HG03097 (cell line): ENCODE results near the gene BLID.

ENCODE experiments used
- ATAC-seq: cut with Tn5 transposase; IDR thresholded peaks from one replicate; pipeline ENCODE4 v1.9.1; 2021; ENCODE audit not compliant: unreplicated experiment, low FRiP score

Gene BLID

DNA sequence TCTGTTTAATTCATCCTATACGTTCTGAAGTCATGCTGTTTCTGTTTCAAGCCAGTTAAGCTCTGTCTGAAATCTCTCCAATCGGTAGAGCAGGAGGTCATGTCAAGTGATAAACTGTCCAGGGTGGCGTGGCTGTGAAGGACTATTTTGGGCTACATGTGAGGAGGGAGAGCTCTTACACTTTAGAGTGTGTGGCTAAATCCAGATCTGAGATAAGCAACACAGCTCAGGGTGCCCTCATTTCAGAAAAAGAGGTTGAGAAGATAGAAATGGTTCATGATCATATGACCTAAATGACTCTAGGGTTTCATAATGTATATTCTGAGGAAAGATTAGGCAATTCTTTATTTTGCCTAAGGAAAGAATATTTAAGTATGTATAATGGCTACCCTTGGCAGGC lies 8.4 kb downstream of the BLID start:
- no peak for ATAC-seq

DNA sequence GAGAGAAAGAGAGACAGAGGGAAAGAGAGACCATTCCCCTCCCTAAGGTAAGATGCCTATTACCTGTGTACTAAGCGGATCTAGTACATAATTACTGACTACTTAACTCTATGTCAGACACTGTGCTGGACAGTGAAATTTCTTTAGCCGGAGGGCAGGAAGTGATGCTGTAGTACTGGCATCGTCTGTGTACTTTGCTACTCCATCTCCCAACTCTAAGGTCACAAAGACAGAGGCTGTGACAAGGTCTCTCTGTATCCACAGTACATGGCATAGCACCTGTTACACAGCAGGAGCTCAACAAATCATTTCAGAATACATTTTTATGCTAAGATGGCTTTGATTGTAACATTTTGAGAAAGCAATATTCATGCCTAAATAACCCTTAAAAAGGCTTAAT lies 9.0 kb downstream of the BLID start:
- ATAC-seq, result no peak

DNA sequence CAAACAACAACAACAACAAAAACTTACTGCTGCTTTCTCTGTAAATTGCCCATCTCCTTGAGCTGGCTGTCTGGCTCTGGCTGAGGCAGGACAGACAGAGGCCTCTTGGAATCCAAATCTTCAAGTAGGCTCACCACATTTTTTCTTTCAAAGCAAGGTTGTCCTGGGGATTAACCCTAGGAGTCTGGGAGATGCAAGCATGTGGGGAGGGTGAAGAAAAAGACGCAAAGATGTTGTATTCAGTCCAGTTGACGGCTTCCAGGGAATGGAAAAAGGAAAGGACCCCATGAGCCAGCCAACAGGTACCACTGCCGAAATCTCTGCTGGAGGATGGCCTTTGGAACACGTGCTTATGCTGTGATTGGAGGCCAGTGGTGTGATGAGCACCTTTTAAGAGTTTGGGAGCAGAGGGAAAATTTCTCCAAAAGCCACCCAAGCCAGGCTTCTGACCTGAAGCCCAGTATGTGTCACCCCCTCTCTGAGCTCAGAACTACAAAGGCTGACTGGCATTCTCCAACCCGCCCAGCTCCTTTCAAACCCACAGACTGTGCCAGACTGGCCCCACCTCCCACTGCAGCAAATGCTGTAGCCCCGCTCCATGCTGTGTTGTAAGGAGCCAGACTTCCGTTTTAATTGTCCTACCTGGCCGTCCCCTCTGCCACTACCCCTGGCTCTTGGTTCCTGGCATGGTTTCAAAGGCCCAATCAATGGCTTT lies 10.8 kb downstream of the BLID start:
- no peak for ATAC-seq

DNA sequence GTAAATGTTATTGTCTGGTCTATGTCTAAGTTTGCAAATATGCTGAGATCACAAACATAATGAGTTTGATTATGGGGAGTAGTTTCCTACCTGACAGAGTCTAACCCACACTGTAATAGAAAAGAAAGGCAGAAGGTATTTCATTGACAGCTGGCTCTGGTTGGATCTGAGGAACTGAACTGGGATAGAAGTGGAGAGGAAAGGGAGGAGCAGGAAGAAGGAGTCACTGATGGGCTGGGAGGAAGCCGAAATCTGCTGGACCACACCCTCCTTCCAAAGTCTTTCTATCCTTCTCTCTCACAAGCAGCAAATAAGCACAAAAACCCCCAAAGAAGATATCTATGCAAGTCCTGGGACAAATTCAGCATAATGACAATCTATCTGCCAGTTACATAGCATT lies 11.7 kb downstream of the BLID start:
- no peak for ATAC-seq

- ATAC-seq, result no peak
These were observed 12.3 kb downstream of the BLID start for GRCh38 chr11:122103726-122104125.

- ATAC-seq, result no peak
These were observed 12.7 kb downstream of the BLID start for GRCh38 chr11:122103321-122103720.

GRCh38 chr11:122102426-122102825 lies 13.6 kb downstream of the BLID start:
- ATAC-seq, result no peak

- ATAC-seq, result no peak
These were observed 14.3 kb downstream of the BLID start for GRCh38 chr11:122101625-122102291.

GRCh38 chr11:122100756-122101080 lies 15.3 kb downstream of the BLID start:
- ATAC-seq, result no peak

DNA sequence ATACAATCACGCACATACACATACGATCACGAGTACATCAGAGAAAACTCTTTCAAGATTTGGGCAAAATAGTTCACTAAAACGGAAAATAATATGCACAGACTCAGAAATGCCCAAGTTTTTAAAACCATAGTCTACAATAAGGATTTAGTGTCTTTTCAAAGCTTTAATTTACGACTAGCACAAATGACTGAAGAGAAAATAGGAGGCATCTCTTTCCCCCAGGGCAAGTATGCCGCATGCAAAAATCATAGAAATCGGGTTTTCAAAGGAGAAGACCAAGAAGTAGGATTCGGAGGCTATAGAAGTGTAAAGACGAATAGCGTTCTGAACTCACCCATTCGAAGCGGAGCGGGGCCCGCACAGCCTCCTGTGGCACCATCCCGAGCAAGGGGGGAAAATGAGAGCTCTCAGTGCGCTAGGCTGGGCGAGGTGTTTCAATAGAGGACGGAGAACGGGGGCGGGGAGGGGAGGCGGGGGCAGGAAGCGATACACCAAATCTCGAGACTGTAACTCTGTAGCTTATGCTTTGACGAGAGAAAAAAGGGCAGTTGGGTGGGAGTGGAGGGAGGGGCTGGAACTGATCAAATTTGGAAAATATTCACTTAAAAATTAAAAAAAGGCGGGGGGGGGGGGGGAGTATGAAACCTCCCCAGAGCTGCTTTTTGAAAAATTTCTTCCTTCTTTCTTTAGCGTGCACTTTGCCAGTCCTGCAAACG lies 15.8 kb downstream of the BLID start:
- no peak for ATAC-seq

GRCh38 chr11:122099374-122100036 lies 16.5 kb downstream of the BLID start:
- no peak for ATAC-seq

- no peak for ATAC-seq
These were observed 17.6 kb downstream of the BLID start for GRCh38 chr11:122098261-122098980.

DNA sequence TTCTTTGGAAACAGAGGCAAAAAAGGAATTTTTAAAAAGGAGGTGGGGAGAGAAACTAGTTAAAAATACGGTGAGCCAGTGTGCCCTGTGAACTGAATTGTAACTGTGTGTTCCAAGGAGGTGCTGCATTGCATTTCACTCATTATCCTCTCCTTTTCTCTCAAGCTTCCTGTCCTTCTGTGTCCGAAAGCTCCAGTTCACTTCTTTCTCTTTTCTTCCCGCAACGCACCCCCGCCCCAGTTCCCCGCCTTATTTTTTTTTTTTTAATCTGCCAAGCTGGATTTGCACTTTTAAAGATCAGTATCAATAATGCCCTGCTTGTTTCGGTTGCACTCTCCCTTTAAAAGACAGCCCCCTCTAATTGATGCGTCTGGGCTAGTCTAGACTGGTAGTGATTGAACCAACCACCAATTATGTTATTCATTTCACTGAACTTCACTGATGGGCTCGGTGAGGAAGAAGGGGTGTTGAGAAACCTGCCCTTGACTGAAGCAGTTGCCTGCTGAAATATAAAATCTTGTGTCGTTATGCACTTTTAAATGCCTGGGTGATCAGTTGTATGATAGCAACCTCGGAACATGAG lies 18.5 kb downstream of the BLID start:
- ATAC-seq, result no peak

DNA sequence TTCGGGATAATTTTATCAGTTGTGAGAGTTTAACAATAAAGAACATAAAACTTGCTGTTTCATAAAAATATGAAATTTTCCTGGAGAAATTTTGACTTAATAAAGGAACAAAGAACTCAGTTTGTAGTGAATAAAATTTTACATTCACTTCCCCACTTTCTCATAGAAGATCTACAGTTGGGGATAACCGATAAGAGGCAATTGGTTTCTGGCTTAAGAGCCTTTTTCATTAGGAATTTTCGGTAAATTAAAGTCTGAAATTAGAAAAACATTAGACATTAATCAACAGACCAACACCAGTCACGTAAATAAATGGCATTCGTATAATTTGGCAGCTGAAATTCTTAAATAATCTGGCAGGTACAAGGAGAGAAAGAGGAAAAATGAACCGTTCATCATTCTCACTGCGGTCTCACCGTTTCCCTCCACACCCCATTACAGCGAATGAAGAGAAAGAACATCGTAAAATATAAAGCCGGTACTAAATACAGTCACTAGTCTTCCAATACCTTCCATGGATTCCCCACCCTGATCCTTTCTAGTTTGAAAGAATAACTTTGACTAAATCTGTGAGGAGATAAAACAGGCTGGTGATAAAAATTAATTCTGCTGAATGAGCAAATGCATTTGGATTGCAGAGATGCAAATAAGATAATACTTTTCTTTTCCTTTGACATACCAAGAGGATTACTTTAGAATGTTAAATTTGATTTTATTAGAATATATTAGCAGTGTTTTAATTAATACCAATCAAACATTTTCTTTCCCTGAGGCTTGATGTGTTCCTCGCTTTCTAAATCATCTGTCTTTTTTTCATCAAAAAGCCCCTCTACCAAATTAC lies 19.5 kb downstream of the BLID start:
- no peak for ATAC-seq

DNA sequence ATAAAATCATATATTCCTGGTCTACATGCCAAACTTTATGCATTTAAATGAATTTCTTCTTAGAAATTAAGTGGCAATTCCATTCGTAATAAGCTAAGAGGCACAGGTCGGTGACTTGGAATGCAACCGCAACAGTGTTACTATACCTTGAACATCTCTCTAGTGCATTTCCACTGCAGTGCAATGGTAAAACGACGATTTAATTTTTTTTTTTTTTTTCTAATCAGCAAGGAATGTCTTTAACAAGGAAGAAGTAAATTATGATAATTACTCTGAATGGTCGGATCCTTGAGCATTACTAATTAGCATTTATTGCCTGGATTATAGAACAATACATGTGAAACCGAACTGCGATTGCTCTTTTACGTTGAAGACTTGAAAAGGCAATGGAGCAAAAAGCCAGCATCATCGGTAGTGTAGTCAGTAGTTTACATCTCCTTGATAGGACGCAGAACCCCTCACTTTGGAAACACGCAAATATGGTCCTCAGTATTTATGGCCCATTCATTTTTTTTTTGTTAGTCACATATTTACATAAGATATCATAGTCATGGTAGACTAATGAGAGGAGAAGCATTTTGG lies 20.2 kb downstream of the BLID start:
- ATAC-seq, result no peak

- no peak for ATAC-seq
These were observed 21.2 kb downstream of the BLID start for GRCh38 chr11:122094836-122095235.

GRCh38 chr11:122093731-122094275 lies 22.2 kb downstream of the BLID start:
- ATAC-seq, result no peak

DNA sequence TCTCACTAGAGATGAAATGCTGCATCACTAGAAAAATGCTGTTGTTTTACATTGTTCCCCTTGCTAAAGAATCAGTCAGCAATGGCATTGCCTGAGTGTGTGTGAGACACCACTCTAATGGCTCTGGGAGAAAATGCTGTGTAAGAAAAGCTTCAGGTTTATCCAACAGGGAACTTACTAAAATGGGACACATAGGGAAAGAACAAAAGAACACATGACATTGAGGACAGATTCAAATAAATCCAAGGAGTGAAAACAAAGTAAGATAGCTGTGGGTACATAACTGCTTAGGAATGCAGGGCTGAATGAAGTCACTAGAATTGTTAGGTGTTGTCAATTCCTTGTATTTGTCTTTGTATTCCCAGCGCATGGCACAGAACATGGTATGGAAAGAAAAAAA lies 24.2 kb downstream of the BLID start:
- no peak for ATAC-seq

GRCh38 chr11:122089111-122089510 lies 26.9 kb downstream of the BLID start:
- no peak for ATAC-seq
